IMR-90 (cell line): ENCODE measurements around the gene CBX6.

Source experiments
- TF ChIP-seq, protein P1 (sequence below): fragments of 150-350 bp; IDR thresholded peaks from 2 replicates; pipeline ENCODE4 v1.6.1; 2017; ENCODE audit warnings: mild to moderate bottlenecking, antibody characterized with exemption, low read length, low read depth
- TF ChIP-seq, protein P2 (sequence below): conservative IDR thresholded peaks from 2 replicates; pipeline ENCODE4 v1.5.1; 2012; ENCODE audit warnings: mild to moderate bottlenecking, low read depth, low read length, improper control_type of control experiment

- TF ChIP-seq, protein P1, sequence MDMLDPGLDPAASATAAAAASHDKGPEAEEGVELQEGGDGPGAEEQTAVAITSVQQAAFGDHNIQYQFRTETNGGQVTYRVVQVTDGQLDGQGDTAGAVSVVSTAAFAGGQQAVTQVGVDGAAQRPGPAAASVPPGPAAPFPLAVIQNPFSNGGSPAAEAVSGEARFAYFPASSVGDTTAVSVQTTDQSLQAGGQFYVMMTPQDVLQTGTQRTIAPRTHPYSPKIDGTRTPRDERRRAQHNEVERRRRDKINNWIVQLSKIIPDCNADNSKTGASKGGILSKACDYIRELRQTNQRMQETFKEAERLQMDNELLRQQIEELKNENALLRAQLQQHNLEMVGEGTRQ, result no peak
- TF ChIP-seq, protein P2, sequence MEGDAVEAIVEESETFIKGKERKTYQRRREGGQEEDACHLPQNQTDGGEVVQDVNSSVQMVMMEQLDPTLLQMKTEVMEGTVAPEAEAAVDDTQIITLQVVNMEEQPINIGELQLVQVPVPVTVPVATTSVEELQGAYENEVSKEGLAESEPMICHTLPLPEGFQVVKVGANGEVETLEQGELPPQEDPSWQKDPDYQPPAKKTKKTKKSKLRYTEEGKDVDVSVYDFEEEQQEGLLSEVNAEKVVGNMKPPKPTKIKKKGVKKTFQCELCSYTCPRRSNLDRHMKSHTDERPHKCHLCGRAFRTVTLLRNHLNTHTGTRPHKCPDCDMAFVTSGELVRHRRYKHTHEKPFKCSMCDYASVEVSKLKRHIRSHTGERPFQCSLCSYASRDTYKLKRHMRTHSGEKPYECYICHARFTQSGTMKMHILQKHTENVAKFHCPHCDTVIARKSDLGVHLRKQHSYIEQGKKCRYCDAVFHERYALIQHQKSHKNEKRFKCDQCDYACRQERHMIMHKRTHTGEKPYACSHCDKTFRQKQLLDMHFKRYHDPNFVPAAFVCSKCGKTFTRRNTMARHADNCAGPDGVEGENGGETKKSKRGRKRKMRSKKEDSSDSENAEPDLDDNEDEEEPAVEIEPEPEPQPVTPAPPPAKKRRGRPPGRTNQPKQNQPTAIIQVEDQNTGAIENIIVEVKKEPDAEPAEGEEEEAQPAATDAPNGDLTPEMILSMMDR, result no peak
Observed at GRCh38 chr22:38839686-38840085, 32.3 kb downstream of the CBX6 start.
